IMR-90 (cell line): ENCODE results near the gene GADD45A.

ENCODE experiments used
- BHLHE40 ChIP-seq: fragments of 150-350 bp; IDR thresholded peaks from 2 replicates; pipeline ENCODE4 v1.6.1; 2016; ENCODE audit warnings: mild to moderate bottlenecking, low read depth, low read length
- CEBPB ChIP-seq: IDR thresholded peaks from 2 replicates; pipeline ENCODE4 v1.6.1; 2012; ENCODE audit warnings: low read depth, low read length, improper control_type of control experiment
- CHD1 ChIP-seq: IDR thresholded peaks from 2 replicates; pipeline ENCODE4 v1.6.1; 2012; ENCODE audit warnings: low read depth, low read length, improper control_type of control experiment
- MAFK ChIP-seq: IDR thresholded peaks from 2 replicates; pipeline ENCODE4 v1.6.1; 2012; ENCODE audit warnings: low read depth, low read length, improper control_type of control experiment
- MAZ ChIP-seq: IDR thresholded peaks from 2 replicates; pipeline ENCODE4 v1.6.1; 2012; ENCODE audit warnings: low read depth, mild to moderate bottlenecking, low read length, improper control_type of control experiment, moderate library complexity, borderline replicate concordance
- MXI1 ChIP-seq: IDR thresholded peaks from 2 replicates; pipeline ENCODE4 v1.6.1; 2012; ENCODE audit warnings: low read depth, mild to moderate bottlenecking, low read length, moderate library complexity, borderline replicate concordance
- POLR2A ChIP-seq: IDR thresholded peaks from 2 replicates; pipeline ENCODE4 v1.6.1; 2012; ENCODE audit warnings: mild to moderate bottlenecking, low read depth, low read length
- RAD21 ChIP-seq: IDR thresholded peaks from 2 replicates; pipeline ENCODE4 v1.6.1; 2012; ENCODE audit warnings: low read length, improper control_type of control experiment
- RCOR1 ChIP-seq: IDR thresholded peaks from 2 replicates; pipeline ENCODE4 v1.6.1; 2012; ENCODE audit warnings: mild to moderate bottlenecking, low read length, improper control_type of control experiment; ENCODE audit not compliant: insufficient replicate concordance
- SMC3 ChIP-seq: fragments of 150-350 bp; IDR thresholded peaks from 2 replicates; pipeline ENCODE4 v1.6.1; 2016; ENCODE audit warnings: low read depth, mild to moderate bottlenecking, antibody characterized with exemption, low read length, moderate library complexity
- USF2 ChIP-seq: fragments of 150-350 bp; IDR thresholded peaks from 2 replicates; pipeline ENCODE4 v1.6.1; 2017; ENCODE audit warnings: mild to moderate bottlenecking, antibody characterized with exemption, low read length, low read depth
- TF ChIP-seq, protein P1 (sequence below): conservative IDR thresholded peaks from 2 replicates; pipeline ENCODE4 v1.5.1; 2012; ENCODE audit warnings: mild to moderate bottlenecking, low read depth, low read length, improper control_type of control experiment
- TF ChIP-seq, protein P2 (sequence below): fragments of 150-350 bp; IDR thresholded peaks from 2 replicates; pipeline ENCODE4 v1.6.1; 2016; ENCODE audit warnings: low read depth, mild to moderate bottlenecking, low read length, moderate library complexity, borderline replicate concordance

DNA sequence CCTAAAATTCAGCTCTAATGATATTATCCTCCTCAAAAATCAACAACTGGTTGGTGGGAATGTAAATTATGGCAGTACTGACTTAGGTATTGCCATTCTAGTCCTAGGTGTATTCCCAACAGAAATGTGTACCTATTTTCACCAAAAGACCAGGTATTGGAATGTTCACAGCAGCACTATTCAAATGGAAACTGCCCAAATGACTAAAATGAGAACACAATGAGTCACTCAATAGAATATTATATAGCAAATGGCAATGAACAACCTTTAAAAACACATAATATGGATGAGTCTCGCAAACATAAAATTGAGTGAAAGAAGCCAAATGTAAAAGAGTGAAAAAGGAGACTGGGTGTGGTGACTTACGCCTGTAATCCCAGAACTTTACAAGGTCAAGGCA lies 44.9 kb downstream of the GADD45A start:
- TF ChIP-seq, protein P1, sequence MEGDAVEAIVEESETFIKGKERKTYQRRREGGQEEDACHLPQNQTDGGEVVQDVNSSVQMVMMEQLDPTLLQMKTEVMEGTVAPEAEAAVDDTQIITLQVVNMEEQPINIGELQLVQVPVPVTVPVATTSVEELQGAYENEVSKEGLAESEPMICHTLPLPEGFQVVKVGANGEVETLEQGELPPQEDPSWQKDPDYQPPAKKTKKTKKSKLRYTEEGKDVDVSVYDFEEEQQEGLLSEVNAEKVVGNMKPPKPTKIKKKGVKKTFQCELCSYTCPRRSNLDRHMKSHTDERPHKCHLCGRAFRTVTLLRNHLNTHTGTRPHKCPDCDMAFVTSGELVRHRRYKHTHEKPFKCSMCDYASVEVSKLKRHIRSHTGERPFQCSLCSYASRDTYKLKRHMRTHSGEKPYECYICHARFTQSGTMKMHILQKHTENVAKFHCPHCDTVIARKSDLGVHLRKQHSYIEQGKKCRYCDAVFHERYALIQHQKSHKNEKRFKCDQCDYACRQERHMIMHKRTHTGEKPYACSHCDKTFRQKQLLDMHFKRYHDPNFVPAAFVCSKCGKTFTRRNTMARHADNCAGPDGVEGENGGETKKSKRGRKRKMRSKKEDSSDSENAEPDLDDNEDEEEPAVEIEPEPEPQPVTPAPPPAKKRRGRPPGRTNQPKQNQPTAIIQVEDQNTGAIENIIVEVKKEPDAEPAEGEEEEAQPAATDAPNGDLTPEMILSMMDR, result no peak
- TF ChIP-seq POLR2A, result no peak
- no peak for TF ChIP-seq RAD21
- no peak for TF ChIP-seq SMC3
- no peak for TF ChIP-seq CEBPB
- no peak for TF ChIP-seq RCOR1
- no peak for TF ChIP-seq MAFK
- no peak for TF ChIP-seq CHD1
- no peak for TF ChIP-seq MAZ
- TF ChIP-seq USF2, result no peak
- TF ChIP-seq, protein P2, sequence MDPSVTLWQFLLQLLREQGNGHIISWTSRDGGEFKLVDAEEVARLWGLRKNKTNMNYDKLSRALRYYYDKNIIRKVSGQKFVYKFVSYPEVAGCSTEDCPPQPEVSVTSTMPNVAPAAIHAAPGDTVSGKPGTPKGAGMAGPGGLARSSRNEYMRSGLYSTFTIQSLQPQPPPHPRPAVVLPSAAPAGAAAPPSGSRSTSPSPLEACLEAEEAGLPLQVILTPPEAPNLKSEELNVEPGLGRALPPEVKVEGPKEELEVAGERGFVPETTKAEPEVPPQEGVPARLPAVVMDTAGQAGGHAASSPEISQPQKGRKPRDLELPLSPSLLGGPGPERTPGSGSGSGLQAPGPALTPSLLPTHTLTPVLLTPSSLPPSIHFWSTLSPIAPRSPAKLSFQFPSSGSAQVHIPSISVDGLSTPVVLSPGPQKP, result no peak
- TF ChIP-seq BHLHE40, result no peak
- TF ChIP-seq MXI1, result no peak
